H1 (cell line): Measurements from ENCODE around the gene AQP11. TPM values are rescaled to one million over a fixed set of nuclear protein-coding genes. Genes with fewer than 3 reads are reported as not detected.

Experiments
- CTCF ChIA-PET: fragments of 300-600 bp; sonication (Branson Sonifier 250); formaldehyde crosslinking; loops from one replicate; lab custom pipeline; 2021; ENCODE audit not compliant: partially characterized antibody; lab: Charles Lee
- POLR2A ChIA-PET: fragments of 300-600 bp; sonication (Branson Sonifier 250); formaldehyde crosslinking; loops from one replicate; lab custom pipeline; 2021; ENCODE audit warnings: inconsistent platforms; ENCODE audit not compliant: partially characterized antibody; lab: Charles Lee
- DNase-seq, 2 experiments: peaks; one replicate each; pipeline versions ENCODE4 v3.0.0 to v3.0.0-alpha.2; 2010 to 2022; ENCODE audit warnings: low spot score in 2 of 2, low read depth in 1 of 2, mixed read lengths in 1 of 2
- FAIRE-seq: peaks from 2 replicates; lab custom pipeline; 2011; peaks lifted over from hg19 to GRCh38; lab: Jason Lieb, UNC
- H2AFZ ChIP-seq: 2 replicates; pipeline ENCODE4 v1.8.1; 2012; ENCODE audit warnings: low read length, inconsistent platforms
- H2AK5ac ChIP-seq: 2 replicates; pipeline ENCODE4 v1.6.1; 2013; ENCODE audit warnings: low read depth, low read length
- H2BK120ac ChIP-seq: replicated peaks from 2 replicates; pipeline ENCODE3; 2013; ENCODE audit warnings: low read depth, low read length, inconsistent platforms
- H2BK12ac ChIP-seq: 2 replicates; pipeline ENCODE4 v1.6.1; 2013; ENCODE audit warnings: low read depth, low read length
- H2BK15ac ChIP-seq: 2 replicates; pipeline ENCODE4 v1.6.1; 2013; ENCODE audit warnings: low read length
- H2BK20ac ChIP-seq: 2 replicates; pipeline ENCODE4 v1.6.1; 2013; ENCODE audit warnings: low read length
- H2BK5ac ChIP-seq: 2 replicates; pipeline ENCODE4 v1.6.1; 2013; ENCODE audit warnings: low read depth, low read length
- H3K14ac ChIP-seq: 2 replicates; pipeline ENCODE4 v1.6.1; 2013; ENCODE audit warnings: inconsistent platforms; ENCODE audit not compliant: insufficient read length
- H3K18ac ChIP-seq: 2 replicates; pipeline ENCODE4 v1.6.1; 2013; ENCODE audit warnings: low read length; ENCODE audit errors: extremely low read depth
- H3K23ac ChIP-seq: 2 replicates; pipeline ENCODE4 v1.6.1; 2013; ENCODE audit warnings: inconsistent platforms; ENCODE audit not compliant: insufficient read length
- H3K23me2 ChIP-seq: 2 replicates; pipeline ENCODE4 v1.6.1; 2013; ENCODE audit warnings: low read depth, low read length
- H3K27ac ChIP-seq: 2 replicates; pipeline ENCODE4 v1.6.1; 2011; ENCODE audit warnings: low read depth, low read length, inconsistent platforms
- H3K27me3 ChIP-seq, 4 experiments: replicated peaks in 1 of 4; 1 replicate in 1 of 4; 2 replicates in 3 of 4; pipeline versions ENCODE4 v1.6.1 to v1.8.1; 2011 to 2013; ENCODE audit warnings: low read length in 3 of 4, mild to moderate bottlenecking in 3 of 4, inconsistent platforms in 2 of 4, mixed read lengths in 2 of 4, moderate library complexity in 1 of 4; ENCODE audit not compliant: control insufficient read depth in 3 of 4, insufficient read depth in 3 of 4; ENCODE audit errors: extremely low read depth in 1 of 4
- H3K36me3 ChIP-seq, 4 experiments: 2 replicates each; pipeline versions ENCODE4 v1.6.1 to v1.8.1; 2011 to 2013; ENCODE audit warnings: mild to moderate bottlenecking in 4 of 4, low read length in 3 of 4, moderate library complexity in 2 of 4, control low read depth in 1 of 4, inconsistent platforms in 1 of 4; ENCODE audit not compliant: insufficient read depth in 4 of 4, control insufficient read depth in 2 of 4
- H3K4ac ChIP-seq: replicated peaks from 2 replicates; pipeline ENCODE3; 2013; ENCODE audit warnings: low read length, low read depth, mixed read lengths, inconsistent platforms; ENCODE audit not compliant: insufficient read length
- H3K4me1 ChIP-seq, 4 experiments: replicated peaks in 1 of 4; 1 replicate in 1 of 4; 2 replicates in 3 of 4; pipeline versions ENCODE4 v1.6.1 to v1.8.1; 2011 to 2013; ENCODE audit warnings: low read length in 3 of 4, inconsistent platforms in 2 of 4, mixed read lengths in 1 of 4; ENCODE audit not compliant: insufficient read depth in 4 of 4, control insufficient read depth in 3 of 4
- H3K4me2 ChIP-seq, 2 experiments: 2 replicates each; pipeline versions ENCODE4 v1.6.1 to v1.8.1; 2011 to 2013; ENCODE audit warnings: low read depth in 2 of 2, low read length in 2 of 2, control low read depth in 1 of 2, inconsistent platforms in 1 of 2, mild to moderate bottlenecking in 1 of 2; ENCODE audit not compliant: insufficient read depth in 1 of 2
- H3K4me3 ChIP-seq, 4 experiments: fragments of 200-600, 300-600 bp in 1 of 4; sonication (generic), shearing (Covaris generic), sonication (Bioruptor Twin) in 1 of 4; 2 replicates each; pipeline versions ENCODE4 v1.5.1 to v1.8.1; 2011 to 2016; ENCODE audit warnings: low read length in 4 of 4, low read depth in 3 of 4, control low read depth in 2 of 4, inconsistent platforms in 2 of 4, mild to moderate bottlenecking in 2 of 4, mixed read lengths in 1 of 4, moderate library complexity in 1 of 4; ENCODE audit not compliant: insufficient read depth in 2 of 4; ENCODE audit errors: extremely low read depth in 1 of 4
- H3K56ac ChIP-seq: replicated peaks from 2 replicates; pipeline ENCODE3; 2013; ENCODE audit warnings: low read depth, mild to moderate bottlenecking, mixed read lengths, low read length, inconsistent platforms; ENCODE audit not compliant: insufficient read length
- H3K79me1 ChIP-seq: 2 replicates; pipeline ENCODE4 v1.6.1; 2013; ENCODE audit warnings: low read depth, low read length, control low read depth
- H3K79me2 ChIP-seq, 2 experiments: 2 replicates each; pipeline versions ENCODE4 v1.6.1 to v1.8.1; 2012 to 2013; ENCODE audit warnings: low read length in 2 of 2, mild to moderate bottlenecking in 2 of 2, inconsistent platforms in 1 of 2; ENCODE audit not compliant: insufficient read depth in 2 of 2, control insufficient read depth in 1 of 2
- H3K9ac ChIP-seq, 4 experiments: replicated peaks in 1 of 4; 1 replicate in 1 of 4; 2 replicates in 3 of 4; pipeline versions ENCODE4 v1.6.1 to v1.8.1; 2011 to 2013; ENCODE audit warnings: low read depth in 3 of 4, low read length in 3 of 4, control low read depth in 2 of 4, mild to moderate bottlenecking in 2 of 4, moderate library complexity in 2 of 4, inconsistent platforms in 1 of 4; ENCODE audit errors: extremely low read depth in 1 of 4
- H3K9me3 ChIP-seq, 2 experiments: 2 replicates each; pipeline versions ENCODE4 v1.6.1 to v1.8.1; 2012 to 2013; ENCODE audit warnings: mild to moderate bottlenecking in 2 of 2, moderate library complexity in 2 of 2, control low read depth in 1 of 2, inconsistent platforms in 1 of 2, low read depth in 1 of 2, low read length in 1 of 2, mixed read lengths in 1 of 2; ENCODE audit not compliant: insufficient read depth in 2 of 2
- H4K20me1 ChIP-seq, 2 experiments: replicated peaks in 1 of 2; 2 replicates each; pipeline versions ENCODE3 to v1.8.1; 2011 to 2013; ENCODE audit warnings: inconsistent platforms in 2 of 2, low read length in 2 of 2, mild to moderate bottlenecking in 1 of 2; ENCODE audit not compliant: insufficient read depth in 2 of 2, control insufficient read depth in 1 of 2
- H4K5ac ChIP-seq: 2 replicates; pipeline ENCODE4 v1.6.1; 2013; ENCODE audit warnings: low read length, low read depth, mixed read lengths, inconsistent platforms; ENCODE audit not compliant: insufficient read length
- H4K8ac ChIP-seq: 2 replicates; pipeline ENCODE4 v1.8.0; 2013; ENCODE audit warnings: mild to moderate bottlenecking, moderate library complexity, low read length, inconsistent platforms; ENCODE audit not compliant: insufficient read depth; ENCODE audit errors: extremely low read depth
- H4K91ac ChIP-seq: replicated peaks from 2 replicates; pipeline ENCODE3; 2013; ENCODE audit warnings: low read length, mixed read lengths, inconsistent platforms; ENCODE audit not compliant: insufficient read length
- CBX5 ChIP-seq: fragments of 300-800, 300-1000 bp; sonication (generic); IDR thresholded peaks from 2 replicates; pipeline ENCODE4 v1.7.1; 2016; ENCODE audit warnings: antibody characterized with exemption, low read length, low read depth
- GTF2F1 ChIP-seq: IDR thresholded peaks from 2 replicates; pipeline ENCODE4 v1.6.1; 2012; ENCODE audit warnings: low read depth, low read length, improper control_type of control experiment, borderline replicate concordance
- SIRT6 ChIP-seq: IDR thresholded peaks from one replicate; pipeline ENCODE4 v1.7.1; 2012; ENCODE audit warnings: low read length, inconsistent platforms
- TCF12 ChIP-seq: IDR thresholded peaks from 2 replicates; pipeline ENCODE4 v1.6.1; 2011; ENCODE audit warnings: low read depth, mild to moderate bottlenecking, low read length
- TEAD4 ChIP-seq: IDR thresholded peaks from 2 replicates; pipeline ENCODE4 v1.6.1; 2012; ENCODE audit warnings: low read depth, low read length, inconsistent platforms, mixed read lengths
- WGBS, 2 experiments: shearing (Covaris generic) in 1 of 2; methylation state at CpG; one replicate each; pipeline versions ENCODE4 v1.1.6 to v1.1.7; 2013 to 2015; ENCODE audit warnings: low lambda C conversion rate in 2 of 2, mixed read lengths in 2 of 2, inconsistent platforms in 1 of 2, low coverage in 1 of 2, missing lambda C conversion rate in 1 of 2; ENCODE audit not compliant: insufficient replicate concordance in 2 of 2, insufficient coverage in 1 of 2, insufficient read length in 1 of 2; ENCODE audit errors: extremely low coverage in 1 of 2, missing lambda C conversion rate in 1 of 2; 5-methylcytosine and 5-hydroxymethylcytosine counted together
- polyA plus RNA-seq, 7 experiments: library from polyadenylated mRNA; depleted of rRNA in 3 of 7; stranded (reverse) in 5 of 7; unstranded in 2 of 7; fragments of >200 nt in 5 of 7; fragments of 200-250 nt in 2 of 7; gene quantifications; 1 replicate in 5 of 7; 2 replicates in 1 of 7; 4 replicates in 1 of 7; pipeline versions ENCODE4 v1.2.1 to v1.2.3, GENCODE V29; 2011 to 2013; ENCODE audit warnings: missing spikeins in 2 of 7, mixed read lengths in 2 of 7
- total RNA-seq: library from RNA; stranded (reverse); fragmentation: NEBNext Ultra II Directional; extraction: Animal tissue kit (Norgen Biotek cat#: 25700); gene quantifications from 2 replicates; pipeline ENCODE4 v1.2.1, GENCODE V29; 2021

AQP11 gene
- total and polyA plus RNA-seq, 2 of the 8 experiments (the other 6 are each of a cell fraction or from before 2014, with no cell fraction given), result 1.1 to 1.6 TPM

GRCh38 chr11:77568916-77569675, 20.7 kb upstream of the AQP11 start:
- Histone ChIP-seq H3K4ac (no peak overlapping the region), H3K4me2 (no peak overlapping the region), H3K4me1 (peaks cover 0 to 25% (median 4%) of the 10 kb centered on the region in 4 experiments; a peak in 3 of 7 replicates), H3K14ac (no peak overlapping the region), H4K20me1 (no peaks in the 10 kb centered on the region), H3K56ac (no peak overlapping the region), H4K5ac (no peak overlapping the region), H3K18ac (no peak overlapping the region), H2AK5ac (no peak overlapping the region), H3K79me2 (no peaks in the 10 kb centered on the region), H3K27ac (no peak overlapping the region), H2BK20ac (no peak overlapping the region), H2AFZ (no peak overlapping the region), H2BK120ac (no peak overlapping the region), H3K23ac (no peak overlapping the region), H2BK12ac (no peak overlapping the region), H3K79me1 (no peaks in the 10 kb centered on the region), H2BK5ac (no peak overlapping the region), H3K27me3 (no peaks in the 10 kb centered on the region; a peak in 1 of 7 replicates), H3K23me2 (no peaks in the 10 kb centered on the region), H3K36me3 (no peaks in the 10 kb centered on the region), H3K9ac (no peak overlapping the region), H3K9me3 (no peaks in the 10 kb centered on the region), H4K8ac (no peak overlapping the region), H2BK15ac (no peak overlapping the region; the same call in 1 of the 2 replicates), H3K4me3 (no peak overlapping the region), H4K91ac (no peak overlapping the region)
- ChIA-PET CTCF (interaction anchor here (0.6 to 3.5 kb wide), 3 partner anchors 8 to 43 kb away, joined by 3 to 12 read pairs (median 5); no protein-coding TSS in a partner anchor), POLR2A (interaction anchor here (0.7 kb wide), 1 partner anchor 12 kb away, joined by 3 read pairs; no protein-coding TSS in a partner anchor)
- WGBS, 2 experiments, result 92% methylated on average over 3 of the region's 3 CpGs; no CpG with 5 or more reads in 1 of the 2 experiments
- FAIRE-seq (no peak), DNase-seq (no peak)
- TF ChIP-seq GTF2F1 (no peak), TCF12 (no peak), SIRT6 (no peak), TEAD4 (no peak), CBX5 (no peak)
